SK-N-SH treated with all-trans-retinoic acid at 6 μM for 48 hours (cell line): Measurements from ENCODE around the gene CHCHD1.

Source experiments
- CSRNP3 ChIP-seq: fragments of 250-450 bp; sonication (Bioruptor Pico); IDR thresholded peaks from 2 replicates; pipeline ENCODE4 v1.5.1; 2021; ENCODE audit warnings: mild to moderate bottlenecking, moderate library complexity
- PATZ1 ChIP-seq: fragments of 250-450 bp; sonication (Bioruptor Pico); IDR thresholded peaks from 2 replicates; pipeline ENCODE4 v1.8.0; 2020; ENCODE audit warnings: mild to moderate bottlenecking, moderate library complexity, borderline replicate concordance

- no peak for TF ChIP-seq PATZ1 (CRISPR knock-in tag)
- no peak for TF ChIP-seq CSRNP3 (CRISPR knock-in tag)
Observed at GRCh38 chr10:73803680-73804286, 21.9 kb downstream of the CHCHD1 start.
